MM.1S (cell line): ENCODE measurements around the gene LPCAT4.

Experiments
- DNase-seq: peaks from one replicate; pipeline ENCODE4 v3.0.0-alpha.2; 2015
- H2AFZ ChIP-seq: fragments of 300-600 bp; sonication (generic); 2 replicates; pipeline ENCODE4 v1.6.0; 2016; ENCODE audit warnings: antibody characterized with exemption, low read length
- H3F3A ChIP-seq: fragments of 300-600 bp; sonication (generic); 2 replicates; pipeline ENCODE4 v1.6.1; 2016; ENCODE audit warnings: mild to moderate bottlenecking, antibody characterized with exemption, low read length, moderate library complexity, mixed read lengths; ENCODE audit not compliant: insufficient read depth
- H3K27ac ChIP-seq: fragments of 300-600 bp; sonication (generic); 2 replicates; pipeline ENCODE4 v1.5.1; 2016; ENCODE audit warnings: mild to moderate bottlenecking, low read length
- H3K27me3 ChIP-seq: fragments of 300-600 bp; sonication (generic); replicated peaks from 2 replicates; pipeline ENCODE4 v1.6.0; 2016; ENCODE audit warnings: low read length; ENCODE audit not compliant: insufficient read depth
- H3K36me3 ChIP-seq: fragments of 300-600 bp; sonication (generic); replicated peaks from 2 replicates; pipeline ENCODE4 v1.6.1; 2016; ENCODE audit warnings: mild to moderate bottlenecking, low read length, mixed read lengths; ENCODE audit not compliant: insufficient read depth
- H3K4me1 ChIP-seq: fragments of 300-600 bp; sonication (generic); 2 replicates; pipeline ENCODE4 v1.6.1; 2016; ENCODE audit warnings: low read length, mixed read lengths
- H3K4me2 ChIP-seq: fragments of 300-600 bp; sonication (generic); 2 replicates; pipeline ENCODE4 v1.6.0; 2016; ENCODE audit warnings: low read depth, low read length
- H3K4me3 ChIP-seq: fragments of 300-600 bp; sonication (generic); 2 replicates; pipeline ENCODE4 v1.5.1; 2016; ENCODE audit warnings: low read length, mixed read lengths
- H3K79me2 ChIP-seq: fragments of 300-600 bp; sonication (generic); 2 replicates; pipeline ENCODE4 v1.6.1; 2016; ENCODE audit warnings: mixed run types, low read length, mixed read lengths
- H3K9ac ChIP-seq: fragments of 300-600 bp; sonication (generic); 2 replicates; pipeline ENCODE4 v1.6.1; 2016; ENCODE audit warnings: low read length, mixed read lengths
- H3K9me2 ChIP-seq: fragments of 300-600 bp; sonication (generic); replicated peaks from 2 replicates; pipeline ENCODE4 v1.6.1; 2016; ENCODE audit warnings: mild to moderate bottlenecking, low read length, mixed read lengths; ENCODE audit not compliant: insufficient read depth
- H3K9me3 ChIP-seq: fragments of 300-600 bp; sonication (generic); replicated peaks from 2 replicates; pipeline ENCODE4 v1.6.1; 2016; ENCODE audit warnings: mild to moderate bottlenecking, low read length, mixed read lengths; ENCODE audit not compliant: insufficient read depth
- H4K20me1 ChIP-seq: fragments of 300-600 bp; sonication (generic); 2 replicates; pipeline ENCODE4 v1.6.1; 2016; ENCODE audit warnings: mild to moderate bottlenecking, low read length, moderate library complexity, mixed read lengths; ENCODE audit not compliant: insufficient read depth
- EZH2 ChIP-seq: fragments of 300-600 bp; sonication (generic); optimal IDR thresholded peaks from 2 replicates; pipeline ENCODE3; 2017; ENCODE audit warnings: low read depth, mild to moderate bottlenecking, antibody characterized with exemption, low read length, mixed read lengths
- EZH2phosphoT487 ChIP-seq: fragments of 300-600 bp; sonication (generic); IDR thresholded peaks from 2 replicates; pipeline ENCODE4 v1.6.1; 2018; ENCODE audit warnings: antibody characterized with exemption, low read length
- TF ChIP-seq, protein P1 (sequence below): fragments of 300-600 bp; sonication (generic); IDR thresholded peaks from 2 replicates; pipeline ENCODE4 v1.5.1; 2016; ENCODE audit warnings: antibody characterized with exemption, low read length, mixed read lengths

Gene LPCAT4

DNA sequence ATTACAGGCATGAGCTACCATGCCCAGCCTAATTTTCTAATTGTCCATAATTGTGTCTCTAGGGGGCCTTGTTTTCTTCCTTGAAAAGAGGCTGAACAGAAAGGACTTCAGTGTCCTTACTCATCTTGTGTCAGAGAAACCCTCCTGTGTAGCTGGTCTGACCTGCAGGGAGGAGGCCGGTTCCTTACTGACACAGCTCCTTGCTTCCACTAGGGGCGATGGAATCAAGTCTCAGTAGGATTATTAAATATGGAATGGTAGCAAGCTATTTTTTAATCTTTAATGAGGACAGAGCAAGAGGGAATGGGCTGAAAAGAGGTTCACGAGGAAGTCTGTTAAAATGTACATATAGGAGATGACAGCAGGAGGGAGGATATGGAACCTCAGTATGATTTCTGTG lies 8.6 kb downstream of the LPCAT4 start:
- no peak for TF ChIP-seq EZH2phosphoT487
- TF ChIP-seq, protein P1, sequence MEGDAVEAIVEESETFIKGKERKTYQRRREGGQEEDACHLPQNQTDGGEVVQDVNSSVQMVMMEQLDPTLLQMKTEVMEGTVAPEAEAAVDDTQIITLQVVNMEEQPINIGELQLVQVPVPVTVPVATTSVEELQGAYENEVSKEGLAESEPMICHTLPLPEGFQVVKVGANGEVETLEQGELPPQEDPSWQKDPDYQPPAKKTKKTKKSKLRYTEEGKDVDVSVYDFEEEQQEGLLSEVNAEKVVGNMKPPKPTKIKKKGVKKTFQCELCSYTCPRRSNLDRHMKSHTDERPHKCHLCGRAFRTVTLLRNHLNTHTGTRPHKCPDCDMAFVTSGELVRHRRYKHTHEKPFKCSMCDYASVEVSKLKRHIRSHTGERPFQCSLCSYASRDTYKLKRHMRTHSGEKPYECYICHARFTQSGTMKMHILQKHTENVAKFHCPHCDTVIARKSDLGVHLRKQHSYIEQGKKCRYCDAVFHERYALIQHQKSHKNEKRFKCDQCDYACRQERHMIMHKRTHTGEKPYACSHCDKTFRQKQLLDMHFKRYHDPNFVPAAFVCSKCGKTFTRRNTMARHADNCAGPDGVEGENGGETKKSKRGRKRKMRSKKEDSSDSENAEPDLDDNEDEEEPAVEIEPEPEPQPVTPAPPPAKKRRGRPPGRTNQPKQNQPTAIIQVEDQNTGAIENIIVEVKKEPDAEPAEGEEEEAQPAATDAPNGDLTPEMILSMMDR, result no peak; the same call in 1 of the 2 replicates
- no peak for TF ChIP-seq EZH2
- Histone ChIP-seq H3F3A (no peaks in the 10 kb centered on the region), H3K4me3 (no peak overlapping the region), H3K9ac (no peak overlapping the region), H3K9me2 (no peaks in the 10 kb centered on the region), H3K36me3 (no peaks in the 10 kb centered on the region), H3K4me1 (no peaks in the 10 kb centered on the region), H3K27me3 (no peaks in the 10 kb centered on the region), H3K9me3 (no peaks in the 10 kb centered on the region), H3K79me2 (peaks cover 13% of the 10 kb centered on the region; the same call in 1 of the 2 replicates), H3K4me2 (no peak overlapping the region), H3K27ac (no peak overlapping the region), H2AFZ (no peak overlapping the region), H4K20me1 (no peaks in the 10 kb centered on the region)
- no peak for DNase-seq

DNA sequence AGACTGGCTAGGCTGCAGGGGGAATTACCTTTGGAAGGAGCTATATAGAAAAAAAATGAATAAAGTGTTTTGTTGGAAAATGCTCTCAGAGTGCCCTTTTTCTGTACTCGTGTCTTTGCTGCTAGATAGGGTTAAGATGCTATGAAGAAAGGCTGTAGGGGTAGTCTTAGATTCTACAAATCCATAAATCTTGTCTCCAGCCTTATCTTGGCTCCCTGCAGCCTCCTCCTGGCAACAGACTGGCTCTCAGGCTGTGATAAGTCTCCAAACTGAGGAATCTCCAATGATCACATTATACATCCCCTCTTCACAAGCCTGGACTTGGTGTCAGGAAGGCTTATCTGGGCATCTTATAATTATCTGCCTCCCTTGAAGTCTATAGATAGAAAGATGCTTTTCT lies 9.3 kb downstream of the LPCAT4 start:
- no peaks in the 10 kb centered on the region for H3K9me3 ChIP-seq
- H3K4me2 ChIP-seq, result no peak overlapping the region
- no peaks in the 10 kb centered on the region for H4K20me1 ChIP-seq
- peaks cover 6% of the 10 kb centered on the region; the same call in 1 of the 2 replicates for H3K79me2 ChIP-seq
- DNase-seq, result no peak
- H3K9me2 ChIP-seq, result no peaks in the 10 kb centered on the region
- no peaks in the 10 kb centered on the region for H3K4me1 ChIP-seq
- no peak overlapping the region for H3K27ac ChIP-seq
- no peaks in the 10 kb centered on the region for H3K27me3 ChIP-seq
- TF ChIP-seq EZH2phosphoT487 (no peak), EZH2 (no peak)
- TF ChIP-seq, protein P1, result no peak
- no peaks in the 10 kb centered on the region for H3K36me3 ChIP-seq
- H3F3A ChIP-seq, result no peaks in the 10 kb centered on the region
- no peak overlapping the region for H3K9ac ChIP-seq
- H3K4me3 ChIP-seq, result no peak overlapping the region
- H2AFZ ChIP-seq, result no peak overlapping the region

DNA sequence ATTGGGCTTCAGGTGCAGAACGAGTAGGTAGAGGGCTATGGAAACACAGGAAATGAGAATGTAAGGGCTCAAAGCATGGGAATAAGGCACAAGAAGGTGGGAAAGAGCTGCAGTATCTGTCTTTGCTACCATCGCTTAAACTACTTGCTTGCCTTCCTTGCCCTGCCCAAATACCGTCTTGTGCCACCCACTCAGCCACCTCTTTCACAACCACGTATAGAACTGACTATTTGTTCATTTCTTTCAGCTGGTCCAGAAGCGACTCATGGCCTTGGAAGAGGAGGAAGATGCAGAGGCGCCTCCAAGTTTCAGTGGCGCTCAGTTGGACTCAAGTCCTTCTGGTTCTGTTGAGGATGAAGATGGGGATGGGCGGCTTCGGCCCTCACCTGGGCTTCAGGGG lies 11.8 kb downstream of the LPCAT4 start:
- no peaks in the 10 kb centered on the region for H3K36me3 ChIP-seq
- no peaks in the 10 kb centered on the region for H3F3A ChIP-seq

More for the DNA sequence above, 11.8 kb downstream of the LPCAT4 start:
- H3K4me1 ChIP-seq, result no peaks in the 10 kb centered on the region
- H3K4me3 ChIP-seq, result no peak overlapping the region
- TF ChIP-seq EZH2phosphoT487 (no peak), EZH2 (no peak)
- TF ChIP-seq, protein P1, result no peak
- no peaks in the 10 kb centered on the region for H4K20me1 ChIP-seq
- DNase-seq, result no peak
- H3K4me2 ChIP-seq, result no peak overlapping the region
- H3K9me3 ChIP-seq, result no peaks in the 10 kb centered on the region
- H3K9me2 ChIP-seq, result no peaks in the 10 kb centered on the region
- no peaks in the 10 kb centered on the region for H3K79me2 ChIP-seq
- no peak overlapping the region for H3K27ac ChIP-seq
- H3K27me3 ChIP-seq, result no peaks in the 10 kb centered on the region
- no peak overlapping the region for H2AFZ ChIP-seq
- H3K9ac ChIP-seq, result no peak overlapping the region
